GM19397 (cell line): ENCODE data around the gene ATG5.
"Not testable (repeated sequence)": the region's sequence is repeated elsewhere in the genome, so short reads cannot be mapped to it uniquely, and the experiment has no call there.

Experiments used
- ATAC-seq: cut with Tn5 transposase; IDR thresholded peaks from one replicate; pipeline ENCODE4 v1.9.1; 2021; ENCODE audit warnings: mild to moderate bottlenecking, moderate library complexity; ENCODE audit not compliant: unreplicated experiment

Gene ATG5

GRCh38 chr6:106315765-106316374, 9.7 kb downstream of the ATG5 start:
- ATAC-seq, result no peak

- no peak for ATAC-seq
Observed at GRCh38 chr6:106309766-106310373, 15.7 kb downstream of the ATG5 start.

- no peak for ATAC-seq
Observed at GRCh38 chr6:106308985-106309384, 16.6 kb downstream of the ATG5 start.

- ATAC-seq, result no peak
Observed at GRCh38 chr6:106305740-106306139, 19.8 kb downstream of the ATG5 start.

GRCh38 chr6:106300944-106301343, 24.6 kb downstream of the ATG5 start:
- ATAC-seq, result no peak

- ATAC-seq, result no peak
Observed at GRCh38 chr6:106300020-106300780, 25.4 kb downstream of the ATG5 start.

- ATAC-seq, result no peak
Observed at GRCh38 chr6:106293116-106293515, 32.4 kb downstream of the ATG5 start.

- no peak for ATAC-seq
Observed at GRCh38 chr6:106290954-106291353, 34.6 kb downstream of the ATG5 start.

GRCh38 chr6:106290032-106290431, 35.5 kb downstream of the ATG5 start:
- no peak for ATAC-seq

GRCh38 chr6:106287215-106287614, 38.3 kb downstream of the ATG5 start:
- ATAC-seq, result no peak

GRCh38 chr6:106286746-106287145, 38.8 kb downstream of the ATG5 start:
- no peak for ATAC-seq

- ATAC-seq, result no peak
Observed at GRCh38 chr6:106283481-106283880, 42.1 kb downstream of the ATG5 start.

- no peak for ATAC-seq
Observed at GRCh38 chr6:106281661-106282060, 43.9 kb downstream of the ATG5 start.

- no peak for ATAC-seq
Observed at GRCh38 chr6:106281088-106281487, 44.5 kb downstream of the ATG5 start.

GRCh38 chr6:106279179-106279578, 46.4 kb downstream of the ATG5 start:
- ATAC-seq, result no peak

GRCh38 chr6:106275692-106276091, 49.9 kb downstream of the ATG5 start:
- no peak for ATAC-seq

- ATAC-seq, result no peak
Observed at GRCh38 chr6:106273087-106273486, 52.5 kb downstream of the ATG5 start.

GRCh38 chr6:106272287-106272686, 53.3 kb downstream of the ATG5 start:
- ATAC-seq, result no peak

GRCh38 chr6:106270414-106270813, 55.1 kb downstream of the ATG5 start:
- no peak for ATAC-seq

GRCh38 chr6:106269268-106269919, 56.2 kb downstream of the ATG5 start:
- ATAC-seq, result not testable (repeated sequence)

GRCh38 chr6:106268500-106268899, 57.1 kb downstream of the ATG5 start:
- ATAC-seq, result not testable (repeated sequence)

GRCh38 chr6:106264433-106264832, 61.1 kb downstream of the ATG5 start:
- ATAC-seq, result not testable (repeated sequence)
